Measurements from ENCODE around the gene TEX264.

The TEX264 gene

GRCh38 chr3:51680196-51680595, 9.1 kb downstream of the TEX264 start:
- DNase-seq (ENCODE audit: low read depth in 2 of 2) = no peak
- TF ChIP-seq CTCF (IDR thresholded peaks at IDR 0.05; ENCODE audit: low read depth, low read length) = no peak
- H3K4me3 ChIP-seq (replicated peaks in 1 of 2; ENCODE audit: low read depth in 2 of 2, low read length in 2 of 2) = no peak overlapping the region

- no peak for TF ChIP-seq CTCF (IDR thresholded peaks at IDR 0.05; ENCODE audit: low read depth, low read length)
- DNase-seq (ENCODE audit: low read depth in 2 of 2) = no peak
- no peak overlapping the region for H3K4me3 ChIP-seq (replicated peaks in 1 of 2; ENCODE audit: low read depth in 2 of 2, low read length in 2 of 2)
Measured at GRCh38 chr3:51680663-51681230, 9.7 kb downstream of the TEX264 start.

- no peak for TF ChIP-seq CTCF (IDR thresholded peaks at IDR 0.05; ENCODE audit: low read depth, low read length)
- peak; percentile 48 to 56 for DNase-seq (ENCODE audit: low read depth in 2 of 2)
- H3K4me3 ChIP-seq (replicated peaks in 1 of 2; ENCODE audit: low read depth in 2 of 2, low read length in 2 of 2) = no peak overlapping the region
Measured at GRCh38 chr3:51681453-51681852, 10.4 kb downstream of the TEX264 start.

- H3K4me3 ChIP-seq (replicated peaks in 1 of 2; ENCODE audit: low read depth in 2 of 2, low read length in 2 of 2) = no peak overlapping the region
- peak; percentile 92 for TF ChIP-seq CTCF (IDR thresholded peaks at IDR 0.05; ENCODE audit: low read depth, low read length)
- DNase-seq (ENCODE audit: low read depth in 2 of 2) = peak; percentile 87 to 91
Measured at GRCh38 chr3:51682079-51682478, 11.0 kb downstream of the TEX264 start.

- DNase-seq (ENCODE audit: low read depth in 2 of 2) = no peak
- no peak overlapping the region for H3K4me3 ChIP-seq (replicated peaks in 1 of 2; ENCODE audit: low read depth in 2 of 2, low read length in 2 of 2)
- no peak for TF ChIP-seq CTCF (IDR thresholded peaks at IDR 0.05; ENCODE audit: low read depth, low read length)
Measured at GRCh38 chr3:51682526-51682925, 11.5 kb downstream of the TEX264 start.

GRCh38 chr3:51683566-51683965, 12.5 kb downstream of the TEX264 start:
- DNase-seq (ENCODE audit: low read depth in 2 of 2) = no peak

More at GRCh38 chr3:51683566-51683965, 12.5 kb downstream of the TEX264 start:
- no peak for TF ChIP-seq CTCF (IDR thresholded peaks at IDR 0.05; ENCODE audit: low read depth, low read length)
- no peak overlapping the region for H3K4me3 ChIP-seq (replicated peaks in 1 of 2; ENCODE audit: low read depth in 2 of 2, low read length in 2 of 2)

Data from cardiac fibroblast (primary cell).